ENCODE data around the gene CYBB. TPM values are rescaled to one million over a fixed set of nuclear protein-coding genes. Genes with fewer than 3 reads are reported as not detected.

Gene CYBB
- total RNA-seq, 2 donors from 2014 or later, result 38.7 to 39.9 TPM

DNA sequence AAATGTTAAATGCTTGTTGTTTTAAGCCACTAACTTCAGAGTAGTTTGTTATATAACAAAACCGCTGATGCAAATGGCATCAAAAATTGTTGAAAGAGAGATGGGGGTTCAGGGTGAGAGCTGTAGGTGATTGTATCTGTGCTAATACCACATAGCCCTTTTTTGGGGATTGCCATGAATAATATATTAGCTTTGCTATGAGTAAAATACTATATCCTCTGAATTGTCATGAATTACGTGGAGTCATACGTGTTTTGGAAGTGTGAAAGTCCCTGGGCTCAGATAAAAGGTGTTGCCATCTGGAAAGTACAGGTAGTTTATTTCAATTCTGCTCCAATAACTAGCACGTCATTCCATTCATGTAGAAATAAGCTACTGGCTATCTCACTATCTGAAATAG, 36.9 kb downstream of the CYBB start:
- no peaks in the 10 kb centered on the region for H3K27me3 ChIP-seq (replicated peaks; ENCODE audit: insufficient read depth)
- no peak for DNase-seq (ENCODE audit: low spot score)
- no peak overlapping the region for H3K27ac ChIP-seq
- no peaks in the 10 kb centered on the region for H3K4me1 ChIP-seq (ENCODE audit: control insufficient read depth in 1 of 2, low read depth in 2 of 2)
- H3K9me3 ChIP-seq, result no peaks in the 10 kb centered on the region
- no peak for ATAC-seq (ENCODE audit: insufficient number of reproducible peaks, low FRiP score, low read depth)
- TF ChIP-seq, protein P1, sequence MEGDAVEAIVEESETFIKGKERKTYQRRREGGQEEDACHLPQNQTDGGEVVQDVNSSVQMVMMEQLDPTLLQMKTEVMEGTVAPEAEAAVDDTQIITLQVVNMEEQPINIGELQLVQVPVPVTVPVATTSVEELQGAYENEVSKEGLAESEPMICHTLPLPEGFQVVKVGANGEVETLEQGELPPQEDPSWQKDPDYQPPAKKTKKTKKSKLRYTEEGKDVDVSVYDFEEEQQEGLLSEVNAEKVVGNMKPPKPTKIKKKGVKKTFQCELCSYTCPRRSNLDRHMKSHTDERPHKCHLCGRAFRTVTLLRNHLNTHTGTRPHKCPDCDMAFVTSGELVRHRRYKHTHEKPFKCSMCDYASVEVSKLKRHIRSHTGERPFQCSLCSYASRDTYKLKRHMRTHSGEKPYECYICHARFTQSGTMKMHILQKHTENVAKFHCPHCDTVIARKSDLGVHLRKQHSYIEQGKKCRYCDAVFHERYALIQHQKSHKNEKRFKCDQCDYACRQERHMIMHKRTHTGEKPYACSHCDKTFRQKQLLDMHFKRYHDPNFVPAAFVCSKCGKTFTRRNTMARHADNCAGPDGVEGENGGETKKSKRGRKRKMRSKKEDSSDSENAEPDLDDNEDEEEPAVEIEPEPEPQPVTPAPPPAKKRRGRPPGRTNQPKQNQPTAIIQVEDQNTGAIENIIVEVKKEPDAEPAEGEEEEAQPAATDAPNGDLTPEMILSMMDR (IDR thresholded peaks at IDR 0.05), result no peak
- no peak overlapping the region for H3K4me3 ChIP-seq
- H3K36me3 ChIP-seq, result no peaks in the 10 kb centered on the region

DNA sequence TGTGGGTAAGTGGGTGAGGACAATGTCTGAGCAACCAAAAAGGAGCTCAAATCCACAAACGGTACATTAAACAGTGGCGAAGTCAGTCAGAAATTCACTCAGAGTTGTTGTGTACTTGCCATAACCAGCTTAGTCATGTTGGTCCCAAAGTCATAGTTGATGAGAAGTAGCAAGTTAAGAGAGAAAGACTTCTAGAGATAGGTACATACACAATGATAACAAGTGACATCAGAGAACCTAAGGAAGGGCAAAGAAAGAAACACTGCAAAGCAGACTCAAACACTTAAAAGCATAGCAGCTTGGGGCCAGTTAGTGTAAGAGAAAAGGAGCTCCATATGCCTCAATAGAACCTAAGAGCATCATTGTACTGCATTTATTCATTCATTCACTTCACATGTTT, 37.3 kb downstream of the CYBB start:
- no peak overlapping the region for H3K27ac ChIP-seq
- no peaks in the 10 kb centered on the region for H3K36me3 ChIP-seq
- no peaks in the 10 kb centered on the region for H3K27me3 ChIP-seq (replicated peaks; ENCODE audit: insufficient read depth)
- DNase-seq (ENCODE audit: low spot score) (no peak), ATAC-seq (ENCODE audit: insufficient number of reproducible peaks, low FRiP score, low read depth) (no peak)
- TF ChIP-seq, protein P1 (IDR thresholded peaks at IDR 0.05), result no peak
- no peaks in the 10 kb centered on the region for H3K4me1 ChIP-seq (ENCODE audit: control insufficient read depth in 1 of 2, low read depth in 2 of 2)
- no peaks in the 10 kb centered on the region for H3K9me3 ChIP-seq
- no peak overlapping the region for H3K4me3 ChIP-seq

DNA sequence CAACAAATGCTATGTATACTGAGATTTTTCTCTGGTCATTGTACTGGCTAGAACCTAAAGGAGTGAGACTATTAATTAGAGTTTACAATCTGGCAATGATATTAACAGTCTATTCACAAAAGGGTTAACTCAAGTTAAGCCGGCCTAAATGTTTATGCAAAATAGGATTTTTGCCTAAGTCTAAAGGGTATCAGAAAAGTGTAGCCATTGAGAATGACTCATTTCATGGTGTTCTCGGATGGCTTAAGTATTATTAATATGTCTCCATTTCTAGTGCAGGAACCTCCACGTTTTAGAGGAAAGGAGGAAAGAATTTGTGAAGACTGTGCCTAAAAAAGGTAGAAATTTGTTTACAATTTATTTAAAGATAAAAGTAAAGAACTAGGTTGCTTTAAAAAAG, 37.7 kb downstream of the CYBB start:
- Histone ChIP-seq H3K4me1 (ENCODE audit: control insufficient read depth in 1 of 2, low read depth in 2 of 2) (no peaks in the 10 kb centered on the region), H3K4me3 (no peak overlapping the region), H3K27ac (no peak overlapping the region), H3K36me3 (no peaks in the 10 kb centered on the region), H3K9me3 (no peaks in the 10 kb centered on the region), H3K27me3 (replicated peaks; ENCODE audit: insufficient read depth) (no peaks in the 10 kb centered on the region)
- TF ChIP-seq, protein P1 (IDR thresholded peaks at IDR 0.05), result no peak
- DNase-seq (ENCODE audit: low spot score), result no peak
- no peak for ATAC-seq (ENCODE audit: insufficient number of reproducible peaks, low FRiP score, low read depth)

DNA sequence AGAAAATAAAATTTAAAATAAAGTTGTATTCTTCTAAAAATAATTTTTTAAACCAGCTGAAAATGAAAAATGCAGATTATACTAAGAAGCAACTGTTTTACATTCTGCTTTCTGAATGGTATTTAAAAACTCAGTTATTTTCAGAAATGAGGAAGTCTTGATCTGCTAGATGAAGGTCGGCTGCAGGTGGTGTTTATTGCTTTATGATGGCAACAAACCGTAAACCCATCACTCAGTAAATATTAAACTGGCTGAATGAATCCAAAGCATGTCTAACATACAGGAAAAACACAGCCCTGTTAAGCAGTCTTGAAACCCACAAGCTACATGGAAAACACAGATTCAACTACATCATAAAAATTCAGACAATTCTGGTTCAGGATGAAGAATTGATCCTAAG, 38.2 kb downstream of the CYBB start:
- H3K4me3 ChIP-seq, result no peak overlapping the region
- H3K9me3 ChIP-seq, result no peaks in the 10 kb centered on the region
- DNase-seq (ENCODE audit: low spot score) (no peak), ATAC-seq (ENCODE audit: insufficient number of reproducible peaks, low FRiP score, low read depth) (no peak)
- no peaks in the 10 kb centered on the region for H3K36me3 ChIP-seq
- TF ChIP-seq, protein P1 (IDR thresholded peaks at IDR 0.05), result no peak
- no peaks in the 10 kb centered on the region for H3K27me3 ChIP-seq (replicated peaks; ENCODE audit: insufficient read depth)
- no peaks in the 10 kb centered on the region for H3K4me1 ChIP-seq (ENCODE audit: control insufficient read depth in 1 of 2, low read depth in 2 of 2)
- H3K27ac ChIP-seq, result no peak overlapping the region

DNA sequence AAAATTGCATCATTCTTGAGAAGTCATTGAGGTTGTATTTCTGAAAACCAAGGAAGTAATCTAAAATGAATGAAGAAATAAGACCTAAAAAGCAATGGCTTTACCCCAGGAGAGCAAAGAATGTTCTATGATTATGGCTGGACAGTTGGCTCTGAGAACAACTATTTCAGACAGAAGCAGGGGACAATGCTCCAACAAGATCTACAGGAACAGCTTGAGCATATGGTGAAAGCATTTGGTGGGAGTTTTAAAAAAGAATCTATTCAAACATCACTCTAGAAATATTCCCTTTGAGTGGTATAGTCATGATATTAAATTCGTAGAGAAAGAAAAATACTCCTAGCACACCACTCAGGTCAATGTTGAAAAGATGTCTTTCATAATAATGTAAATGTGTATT, 40.8 kb downstream of the CYBB start:
- TF ChIP-seq, protein P1 (IDR thresholded peaks at IDR 0.05), result no peak
- no peak for ATAC-seq (ENCODE audit: insufficient number of reproducible peaks, low FRiP score, low read depth)
- H3K27ac ChIP-seq, result no peak overlapping the region

More for the DNA sequence above, 40.8 kb downstream of the CYBB start:
- H3K9me3 ChIP-seq, result no peaks in the 10 kb centered on the region
- H3K27me3 ChIP-seq (replicated peaks; ENCODE audit: insufficient read depth), result no peaks in the 10 kb centered on the region
- DNase-seq (ENCODE audit: low spot score), result no peak
- H3K4me1 ChIP-seq (ENCODE audit: control insufficient read depth in 1 of 2, low read depth in 2 of 2), result no peaks in the 10 kb centered on the region
- no peaks in the 10 kb centered on the region for H3K36me3 ChIP-seq
- no peak overlapping the region for H3K4me3 ChIP-seq

All from thoracic aorta (tissue), 2 donors.